ENCODE data around the gene GGN. TPM values are rescaled to one million over a fixed set of nuclear protein-coding genes. Genes with fewer than 3 reads are reported as not detected.
A peak's percentile ranks its signal among the peaks of the same experiment; 100 is the strongest.
"Not testable (repeated sequence)": the region's sequence is repeated elsewhere in the genome, so short reads cannot be mapped to it uniquely, and the experiment has no call there.

GGN gene
- total RNA-seq, 2 donors from 2014 or later, result 0.95 TPM; not detected in 1

DNA sequence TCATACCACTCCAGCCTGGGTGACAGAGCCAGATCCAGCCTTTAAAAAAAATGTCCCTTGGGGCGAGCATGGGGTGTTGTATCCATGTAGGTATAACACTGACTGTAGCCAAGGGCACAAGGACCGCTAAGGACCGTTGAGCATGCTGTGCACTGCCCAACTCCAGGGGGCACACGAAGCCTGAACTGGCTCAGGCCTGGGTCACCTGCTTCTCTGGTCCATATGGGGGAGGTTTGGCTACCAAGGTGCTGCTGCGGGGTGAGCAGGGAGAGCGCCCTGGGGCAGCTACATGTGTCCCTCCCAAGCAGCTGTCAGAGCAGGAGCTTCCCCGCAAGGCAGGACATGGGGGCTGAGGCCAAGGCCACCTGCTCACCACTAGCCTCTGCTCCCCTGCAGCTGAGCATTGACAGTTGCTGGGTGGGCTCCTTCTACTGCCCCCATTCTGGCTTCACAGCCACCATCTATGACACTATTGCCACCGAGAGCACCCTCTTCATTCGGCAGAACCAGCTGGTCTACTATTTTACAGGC is 35.9 kb downstream of the GGN start:
- ATAC-seq (replicated peaks), result no peak
- H3K27me3 Mint-ChIP-seq, result no peaks in the 10 kb centered on the region
- H3K36me3 Mint-ChIP-seq (ENCODE audit: low read depth), result no peaks in the 10 kb centered on the region
- H3K4me1 Mint-ChIP-seq, result no peaks in the 10 kb centered on the region
- no peak overlapping the region for H3K4me3 Mint-ChIP-seq
- H3K27ac Mint-ChIP-seq, result no peak overlapping the region
- no peaks in the 10 kb centered on the region for H3K9me3 Mint-ChIP-seq

DNA sequence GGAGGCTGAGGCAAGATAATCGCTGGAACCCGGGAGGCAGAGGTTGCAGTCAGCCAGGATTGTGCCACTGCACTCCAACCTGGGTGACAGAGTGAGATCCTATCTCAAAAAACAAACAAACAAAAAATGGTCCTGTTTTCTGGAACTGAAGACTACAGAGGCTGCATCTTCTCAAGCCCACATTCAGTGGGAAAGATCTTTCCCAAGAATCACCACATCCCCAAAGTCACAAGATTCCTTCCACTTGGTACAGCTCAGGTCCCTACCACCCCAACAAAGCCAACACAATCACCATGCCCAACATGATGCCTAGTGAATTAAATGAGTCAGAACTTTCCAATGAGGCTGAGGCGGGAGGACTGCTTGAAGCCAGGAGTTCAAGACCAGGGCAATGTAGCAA is 37.0 kb downstream of the GGN start:
- Mint-ChIP-seq H3K36me3 (ENCODE audit: low read depth) (no peaks in the 10 kb centered on the region), H3K27ac (no peak overlapping the region), H3K4me1 (no peaks in the 10 kb centered on the region), H3K27me3 (no peaks in the 10 kb centered on the region), H3K9me3 (no peaks in the 10 kb centered on the region), H3K4me3 (no peak overlapping the region)
- no peak for ATAC-seq (replicated peaks)

DNA sequence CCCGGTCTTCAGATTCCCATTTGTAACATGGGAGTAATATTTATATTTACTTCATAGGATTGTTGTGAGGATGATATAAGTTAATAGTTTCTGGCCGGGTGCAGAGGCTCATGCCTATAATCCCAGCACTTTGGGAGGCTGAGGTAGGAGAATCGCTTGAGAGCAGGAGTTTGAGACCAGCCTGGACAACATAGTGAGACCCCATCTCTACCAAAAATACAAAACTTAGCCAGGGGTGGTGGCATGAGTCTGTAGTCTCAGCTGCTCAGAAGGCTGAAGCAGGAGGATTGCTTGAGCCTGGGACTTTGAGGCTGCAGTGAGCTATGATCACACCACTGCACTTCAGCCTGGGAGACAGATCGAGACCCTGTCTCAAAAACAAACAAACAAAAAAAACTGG is 41.0 kb downstream of the GGN start:
- Mint-ChIP-seq H3K27ac (no peak overlapping the region), H3K36me3 (ENCODE audit: low read depth) (no peaks in the 10 kb centered on the region), H3K27me3 (no peaks in the 10 kb centered on the region), H3K9me3 (no peaks in the 10 kb centered on the region), H3K4me1 (no peaks in the 10 kb centered on the region), H3K4me3 (no peak overlapping the region)
- no peak for ATAC-seq (replicated peaks)

DNA sequence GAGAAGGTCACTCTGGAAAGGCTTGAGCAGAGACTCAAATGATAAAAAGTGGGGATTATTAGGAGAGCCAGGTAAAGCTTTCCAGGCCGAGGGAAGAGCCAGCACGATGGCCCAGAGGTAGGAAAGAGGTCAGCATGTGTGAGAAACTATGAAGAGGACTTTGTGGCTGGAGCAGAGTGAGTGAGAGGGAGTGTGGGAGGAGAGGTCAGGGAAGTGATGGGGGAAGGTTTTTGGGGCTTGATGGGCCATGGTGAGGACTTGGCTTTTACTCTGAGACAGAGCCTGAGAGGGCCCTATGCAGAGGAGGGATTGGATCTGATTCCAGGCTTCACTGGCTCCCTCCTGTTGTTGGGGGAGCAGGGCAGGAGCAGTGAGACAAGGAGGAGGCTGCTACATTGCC is 46.9 kb downstream of the GGN start:
- Mint-ChIP-seq H3K4me3 (no peak overlapping the region), H3K36me3 (ENCODE audit: low read depth) (peaks cover 4% of the 10 kb centered on the region), H3K27ac (no peak overlapping the region), H3K27me3 (no peaks in the 10 kb centered on the region), H3K4me1 (no peaks in the 10 kb centered on the region), H3K9me3 (no peaks in the 10 kb centered on the region)
- no peak for ATAC-seq (replicated peaks)

DNA sequence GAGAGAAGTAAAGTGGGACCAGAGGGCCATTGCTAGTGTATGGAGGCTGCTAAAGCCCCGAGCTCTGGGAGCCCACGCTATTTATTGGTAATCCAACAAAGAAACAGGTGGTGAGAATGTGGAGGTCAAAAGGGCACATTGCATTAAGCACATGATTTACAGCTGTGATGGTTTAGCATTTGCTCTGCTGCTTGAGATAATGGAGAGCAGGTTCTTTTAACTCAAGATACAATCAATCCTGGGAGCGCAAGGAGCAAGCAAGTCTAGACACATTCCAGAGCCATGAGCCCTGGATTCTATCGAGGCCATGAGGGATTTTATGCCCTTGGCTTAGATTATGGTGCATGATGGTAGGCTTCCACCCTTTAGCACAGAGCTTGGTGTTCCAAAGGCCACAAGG is 48.8 kb downstream of the GGN start:
- H3K27me3 Mint-ChIP-seq; H3K27ac Mint-ChIP-seq; H3K9me3 Mint-ChIP-seq; H3K36me3 Mint-ChIP-seq (ENCODE audit: low read depth); H3K4me1 Mint-ChIP-seq; ATAC-seq (replicated peaks): not testable (repeated sequence)
- H3K4me3 Mint-ChIP-seq, result peak overlapping the region; percentile 25

DNA sequence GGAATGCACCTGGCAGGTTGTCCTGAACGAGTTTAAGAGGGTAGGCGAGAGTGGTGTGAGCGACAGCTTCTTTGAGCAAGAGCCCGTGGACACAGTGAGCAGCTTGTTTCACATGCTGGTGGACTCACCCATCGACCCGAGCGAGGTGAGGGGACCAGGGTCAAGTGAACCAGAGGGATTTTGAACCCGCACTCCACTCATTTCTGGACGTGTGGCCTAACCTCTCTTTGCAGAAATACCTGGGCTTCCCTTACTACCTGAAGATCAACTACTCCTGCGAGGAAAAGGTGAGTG is 50.5 kb downstream of the GGN start:
- H3K27me3 Mint-ChIP-seq, result no peaks in the 10 kb centered on the region
- H3K36me3 Mint-ChIP-seq (ENCODE audit: low read depth), result peaks cover 4% of the 10 kb centered on the region
- no peaks in the 10 kb centered on the region for H3K4me1 Mint-ChIP-seq
- ATAC-seq (replicated peaks), result no peak
- peak overlapping the region; percentile 88 for H3K27ac Mint-ChIP-seq
- H3K9me3 Mint-ChIP-seq, result no peaks in the 10 kb centered on the region
- H3K4me3 Mint-ChIP-seq, result peak overlapping the region; percentile 89

DNA sequence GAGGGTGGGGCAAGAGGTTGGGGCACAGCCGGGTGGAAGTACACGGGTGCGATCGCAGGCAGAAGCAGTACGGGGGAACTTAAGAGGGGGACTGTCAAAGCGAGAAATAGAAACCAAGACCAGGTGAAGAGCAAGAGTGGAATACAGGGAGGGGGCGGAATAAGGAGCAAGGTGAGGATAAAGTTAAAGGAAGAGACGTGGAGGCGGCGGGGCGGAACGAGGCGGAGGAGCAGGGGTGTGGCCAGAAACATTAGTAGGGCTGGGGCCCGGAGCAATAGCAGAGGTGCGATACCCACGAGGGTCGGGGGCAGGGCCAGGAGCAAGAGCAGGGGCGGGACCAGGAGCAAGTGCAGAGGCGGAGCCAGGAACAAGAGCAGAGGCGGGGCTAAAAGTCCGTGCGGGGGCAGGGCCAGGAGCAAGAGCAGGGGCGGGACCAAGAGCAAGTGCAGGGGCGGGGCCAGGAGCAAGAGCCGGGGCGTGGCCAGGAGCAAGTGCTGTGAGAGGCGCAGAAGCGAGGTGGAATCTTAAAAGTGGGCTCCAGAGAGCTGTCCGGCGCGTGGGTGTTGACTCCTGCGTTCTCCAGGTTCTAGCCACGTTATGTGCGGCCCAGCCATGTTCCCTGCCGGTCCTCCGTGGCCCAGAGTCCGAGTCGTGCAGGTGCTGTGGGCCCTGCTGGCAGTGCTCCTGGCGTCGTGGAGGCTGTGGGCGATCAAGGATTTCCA is 51.0 kb downstream of the GGN start:
- H3K4me3 Mint-ChIP-seq, result peak overlapping the region; percentile 89
- ATAC-seq (replicated peaks), result peak; percentile 68
- peak overlapping the region; percentile 88 for H3K27ac Mint-ChIP-seq
- H3K9me3 Mint-ChIP-seq, result no peaks in the 10 kb centered on the region
- no peaks in the 10 kb centered on the region for H3K4me1 Mint-ChIP-seq
- H3K36me3 Mint-ChIP-seq (ENCODE audit: low read depth), result peaks cover 4% of the 10 kb centered on the region
- H3K27me3 Mint-ChIP-seq, result no peaks in the 10 kb centered on the region

DNA sequence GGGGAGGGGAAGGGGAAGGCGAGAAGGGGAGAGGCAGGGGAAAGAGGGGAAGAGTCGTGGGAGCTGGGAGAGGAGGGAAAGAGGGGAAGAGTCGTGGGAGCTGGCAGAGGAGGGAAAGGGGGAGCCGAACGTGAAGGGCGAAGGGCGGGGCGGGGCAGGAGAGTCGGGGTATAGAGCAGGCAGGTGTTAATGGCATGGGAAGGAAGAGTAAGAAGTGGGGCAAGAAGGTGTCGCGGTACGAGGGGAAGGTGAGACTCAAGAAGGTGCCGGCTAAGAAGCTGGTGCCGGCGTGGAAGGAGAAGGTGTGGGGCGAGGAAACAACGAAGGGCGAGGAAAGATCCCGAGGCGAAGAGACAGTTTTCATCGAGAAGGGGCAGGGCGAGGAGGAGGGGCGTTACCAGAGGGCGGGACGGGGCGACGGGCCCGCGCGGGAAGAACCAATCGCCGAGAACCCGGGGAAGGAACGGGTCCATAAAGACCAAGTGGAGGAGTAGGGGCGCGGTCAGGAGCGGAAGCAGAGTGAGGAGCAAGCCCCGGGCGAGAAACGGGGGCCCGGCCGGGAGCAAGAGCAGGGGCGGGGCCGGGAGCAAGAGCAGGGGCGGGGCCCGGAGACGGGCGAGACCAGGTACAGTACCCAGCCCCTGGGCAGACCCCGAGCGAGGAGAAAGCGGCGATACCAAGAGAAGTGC is 51.7 kb downstream of the GGN start:
- H3K27ac Mint-ChIP-seq, result peak overlapping the region; percentile 88
- H3K36me3 Mint-ChIP-seq (ENCODE audit: low read depth), result peaks cover 4% of the 10 kb centered on the region
- peak; percentile 81 for ATAC-seq (replicated peaks)
- no peaks in the 10 kb centered on the region for H3K4me1 Mint-ChIP-seq
- H3K27me3 Mint-ChIP-seq, result no peaks in the 10 kb centered on the region
- no peaks in the 10 kb centered on the region for H3K9me3 Mint-ChIP-seq
- peak overlapping the region; percentile 89 for H3K4me3 Mint-ChIP-seq

Other genes starting within 250 kb of the GGN start
- 1 to 10 TPM in 1 of 2 donors, not detected in 1; 1.1 TPM for gene DPF1, start 163.8 kb downstream of the GGN start, total RNA-seq
- not detected for gene PPP1R14A, start 131.7 kb downstream of the GGN start, total RNA-seq
- gene SPINT2, start 123.5 kb downstream of the GGN start, total RNA-seq, result 10 to 100 TPM; 21.3 to 56.6 TPM
- under 1 TPM in 1 of 2 donors, not detected in 1; 0.87 TPM for gene C19orf33, start 83.8 kb downstream of the GGN start, total RNA-seq
- gene YIF1B, start 72.1 kb downstream of the GGN start, total RNA-seq, result 10 to 100 TPM; 77.2 to 84.3 TPM
- 10 to 100 TPM; 13.7 to 19.4 TPM for gene KCNK6, start 68.2 kb downstream of the GGN start, total RNA-seq
- gene CATSPERG, start 52.2 kb downstream of the GGN start, total RNA-seq, result 10 to 100 TPM in 1 of 2 donors, 1 to 10 TPM in 1; 5.0 to 15.2 TPM
- gene PSMD8, start 13.5 kb downstream of the GGN start, total RNA-seq, result 100 to 1,000 TPM; 166 to 242 TPM
- 10 to 100 TPM in 1 of 2 donors, 1 to 10 TPM in 1; 1.8 to 14.4 TPM for gene SPRED3, start 663 bp upstream of the GGN start, total RNA-seq
- 10 to 100 TPM; 26.1 to 63.0 TPM for gene FAM98C, start 15.1 kb upstream of the GGN start, total RNA-seq
- gene RASGRP4, start 38.2 kb upstream of the GGN start, total RNA-seq, result 10 to 100 TPM; 21.8 to 39.4 TPM
- 10 to 100 TPM; 13.2 to 41.5 TPM for gene RYR1, start 45.7 kb upstream of the GGN start, total RNA-seq
- gene MAP4K1, start 229.9 kb upstream of the GGN start, total RNA-seq, result 100 to 1,000 TPM; 310 to 354 TPM
- gene EIF3K, start 231.2 kb upstream of the GGN start, total RNA-seq, result 100 to 1,000 TPM; 172 to 301 TPM

Measured in activated T-helper 17 cell treated with anti-CD3 and anti-CD28 coated beads, Interleukin-2, amount 50 U/mL, for 72 hours (primary cell).